Lower leg skin (tissue), 3 donors: ENCODE data around the gene LRP10.

Experiments used
- CTCF ChIP-seq, 3 donors: fragments of 450-650 bp; IDR thresholded peaks; one replicate each; pipeline ENCODE4 v1.5.1; 2016; ENCODE audit warnings: antibody characterized with exemption in 3 of 3, mild to moderate bottlenecking in 3 of 3, moderate library complexity in 2 of 3
- POLR2A ChIP-seq, 2 donors: fragments of 450-650 bp; IDR thresholded peaks; one replicate each; pipeline ENCODE4 v1.6.1; 2016 to 2017; ENCODE audit warnings: antibody characterized with exemption in 2 of 2, mild to moderate bottlenecking in 1 of 2, moderate library complexity in 1 of 2

- TF ChIP-seq CTCF (IDR thresholded peaks at IDR 0.05) (no peak), POLR2A (IDR thresholded peaks at IDR 0.05) (no peak)
Measured at GRCh38 chr14:22878271-22879246, 7.0 kb downstream of the LRP10 start.
